A549 (cell line): ENCODE results near the gene MIEF1.

Source experiments
- EP300 ChIP-seq, 2 experiments: fragments of >200 bp; sonication (Bioruptor Twin); formaldehyde crosslinking; IDR thresholded peaks; 2 replicates in 1 of 2; 3 replicates in 1 of 2; pipeline ENCODE4 v1.6.1; 2016 to 2017
- FOSL2 ChIP-seq, 2 experiments: fragments of 450-650 bp in 1 of 2; fragments of >200 bp in 1 of 2; sonication (Bioruptor Twin) in 1 of 2; formaldehyde crosslinking; IDR thresholded peaks; 2 replicates each; pipeline versions ENCODE4 v1.5.0 to v1.6.1; 2016 to 2020; ENCODE audit warnings: mild to moderate bottlenecking in 1 of 2, moderate library complexity in 1 of 2
- HDAC2 ChIP-seq: fragments of 200-600 bp; sonication (generic); IDR thresholded peaks from 2 replicates; pipeline ENCODE4 v1.6.1; 2016
- KDM1A ChIP-seq: fragments of 200-600 bp; sonication (generic); IDR thresholded peaks from 2 replicates; pipeline ENCODE4 v1.6.1; 2016; ENCODE audit warnings: low read depth, mild to moderate bottlenecking
- POLR2A ChIP-seq: IDR thresholded peaks from 2 replicates; pipeline ENCODE4 v1.6.1; 2012; ENCODE audit warnings: mild to moderate bottlenecking, low read length
- RAD21 ChIP-seq, 2 experiments: fragments of >200 bp in 1 of 2; sonication (Bioruptor Twin) in 1 of 2; formaldehyde crosslinking in 1 of 2; IDR thresholded peaks in 1 of 2; conservative IDR thresholded peaks in 1 of 2; 2 replicates in 1 of 2; 3 replicates in 1 of 2; pipeline ENCODE4 v1.6.1; 2012 to 2018; ENCODE audit warnings: inconsistent platforms in 1 of 2
- REST ChIP-seq: fragments of 200-600 bp; sonication (generic); IDR thresholded peaks from 2 replicates; pipeline ENCODE4 v1.6.1; 2016; ENCODE audit warnings: antibody characterized with exemption, mild to moderate bottlenecking, moderate library complexity
- SMC3 ChIP-seq: fragments of >200 bp; sonication (Bioruptor Twin); formaldehyde crosslinking; IDR thresholded peaks from 3 replicates; pipeline ENCODE4 v1.6.1; 2018; ENCODE audit warnings: inconsistent platforms

- no peak for TF ChIP-seq HDAC2
- no peak for TF ChIP-seq RAD21 (conservative IDR thresholded peaks at IDR 0.05 in 1 of 2, IDR thresholded peaks at IDR 0.05 in 1 of 2)
- TF ChIP-seq KDM1A = no peak
- TF ChIP-seq SMC3 = no peak
- TF ChIP-seq POLR2A = no peak
- no peak for TF ChIP-seq EP300 (IDR thresholded peaks at IDR 0.05)
- no peak for TF ChIP-seq FOSL2 (IDR thresholded peaks at IDR 0.05)
- no peak for TF ChIP-seq FOSL2 (CRISPR knock-in tag; IDR thresholded peaks at IDR 0.05)
- TF ChIP-seq REST = no peak
Observed at GRCh38 chr22:39486951-39487825, 14.9 kb upstream of the MIEF1 start.
